ENCODE measurements around the gene DAPL1. TPM values are rescaled to one million over a fixed set of nuclear protein-coding genes. Genes with fewer than 3 reads are reported as not detected.

Gene DAPL1
- total RNA-seq, 2 experiments from 2014 or later = not detected

GRCh38 chr2:158760887-158761286 lies 34.2 kb upstream of the DAPL1 start:
- Mint-ChIP-seq H3K4me3 (no peak overlapping the region), H3K27ac (no peak overlapping the region)
- ATAC-seq = no peak

DNA sequence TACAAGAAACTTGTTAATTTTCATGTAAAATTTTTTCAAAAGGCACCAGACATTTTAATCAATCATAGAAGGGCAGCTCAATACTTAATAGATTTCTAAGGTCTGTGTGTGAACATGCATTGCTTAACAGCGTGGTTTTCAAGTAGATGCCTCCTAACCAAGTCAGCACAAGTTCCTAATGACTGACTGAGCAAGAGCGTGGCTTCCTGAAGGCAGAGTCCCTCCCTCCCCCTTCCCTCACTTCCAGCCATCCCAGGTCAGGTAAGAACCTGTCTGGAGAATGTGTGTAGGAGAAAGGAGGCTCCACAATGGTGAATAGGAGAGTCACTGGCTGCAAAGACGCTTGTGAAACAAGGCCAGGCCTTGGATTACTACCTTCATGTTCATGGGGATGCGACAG lies 33.5 kb upstream of the DAPL1 start:
- H3K36me3 Mint-ChIP-seq (ENCODE audit: low read depth) = no peaks in the 10 kb centered on the region
- CTCF ChIA-PET = interaction anchor here (1.7 kb wide), 1 partner anchor 8 kb away, joined by 6 read pairs; no protein-coding TSS in a partner anchor
- no peak for ATAC-seq

More at GRCh38 chr2:158760887-158761286, 34.2 kb upstream of the DAPL1 start:
- ChIA-PET CTCF (no interaction called here), POLR2A (no interaction called here)
- H3K36me3 Mint-ChIP-seq (ENCODE audit: low read depth) = no peaks in the 10 kb centered on the region
- DNase-seq = no peak
- no peaks in the 10 kb centered on the region for H3K4me1 Mint-ChIP-seq (ENCODE audit: low read depth)
- H3K27me3 Mint-ChIP-seq (ENCODE audit: low read depth) = no peaks in the 10 kb centered on the region
- H3K9me3 Mint-ChIP-seq (ENCODE audit: insufficient read depth) = no peaks in the 10 kb centered on the region

DNA sequence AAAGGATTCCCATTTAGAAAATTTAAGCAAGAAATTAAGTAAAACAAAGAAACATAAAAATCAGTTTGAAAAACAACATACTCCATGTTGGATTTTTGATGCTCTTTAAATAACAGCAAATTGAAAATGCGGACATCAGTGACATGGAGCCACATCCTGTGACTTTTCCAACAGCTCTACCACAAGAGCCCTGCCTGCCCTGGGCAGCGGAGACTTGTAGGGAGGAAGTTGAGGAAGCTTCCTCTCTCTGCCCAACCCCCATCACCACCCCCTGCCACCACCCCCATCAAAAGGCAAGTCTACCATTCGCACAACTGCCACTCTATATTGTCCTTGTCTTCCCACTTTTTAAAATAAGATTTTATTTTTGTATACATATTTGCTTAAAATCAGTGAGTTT lies 32.8 kb upstream of the DAPL1 start:
- Mint-ChIP-seq H3K27me3 (ENCODE audit: low read depth) (no peaks in the 10 kb centered on the region), H3K4me3 (no peak overlapping the region), H3K4me1 (ENCODE audit: low read depth) (no peaks in the 10 kb centered on the region), H3K9me3 (ENCODE audit: insufficient read depth) (no peaks in the 10 kb centered on the region), H3K36me3 (ENCODE audit: low read depth) (no peaks in the 10 kb centered on the region), H3K27ac (no peak overlapping the region)
- ChIA-PET CTCF (interaction anchor here (1.7 kb wide), 1 partner anchor 8 kb away, joined by 6 read pairs; no protein-coding TSS in a partner anchor), POLR2A (no interaction called here)
- ATAC-seq (no peak), DNase-seq (no peak)

More for the DNA sequence above, 33.5 kb upstream of the DAPL1 start:
- POLR2A ChIA-PET = no interaction called here
- Mint-ChIP-seq H3K4me3 (no peak overlapping the region), H3K27me3 (ENCODE audit: low read depth) (no peaks in the 10 kb centered on the region), H3K9me3 (ENCODE audit: insufficient read depth) (no peaks in the 10 kb centered on the region), H3K4me1 (ENCODE audit: low read depth) (no peaks in the 10 kb centered on the region), H3K27ac (no peak overlapping the region)
- no peak for DNase-seq

DNA sequence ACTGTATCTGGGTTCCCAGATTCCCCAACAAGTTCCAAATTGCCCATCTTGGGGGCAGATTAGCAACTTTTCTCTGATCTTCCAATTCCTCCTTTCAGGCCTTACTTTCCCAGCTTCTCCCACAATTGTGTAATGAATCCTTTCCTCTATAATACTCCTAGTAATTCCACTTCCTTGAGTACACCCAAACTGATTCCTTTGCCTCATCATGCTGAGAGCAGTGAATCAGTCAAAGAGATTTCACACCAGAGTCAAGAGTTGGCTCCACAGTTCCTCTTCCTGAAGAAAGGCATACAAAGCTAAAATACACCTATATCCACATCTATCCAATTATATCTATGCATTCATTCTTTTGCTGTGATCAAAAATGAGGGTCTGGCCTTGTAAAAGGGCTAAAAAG lies 28.6 kb upstream of the DAPL1 start:
- ChIA-PET CTCF (interaction anchor here (1.5 kb wide), 1 partner anchor 12 kb away, joined by 6 read pairs; no protein-coding TSS in a partner anchor), POLR2A (no interaction called here)
- no peak for ATAC-seq
- H3K9me3 Mint-ChIP-seq (ENCODE audit: insufficient read depth) = no peaks in the 10 kb centered on the region
- H3K4me1 Mint-ChIP-seq (ENCODE audit: low read depth) = no peaks in the 10 kb centered on the region
- H3K4me3 Mint-ChIP-seq = no peak overlapping the region
- no peak for DNase-seq
- H3K27me3 Mint-ChIP-seq (ENCODE audit: low read depth) = no peaks in the 10 kb centered on the region
- no peaks in the 10 kb centered on the region for H3K36me3 Mint-ChIP-seq (ENCODE audit: low read depth)
- H3K27ac Mint-ChIP-seq = no peak overlapping the region

- POLR2A ChIA-PET = interaction anchor here (0.6 kb wide), 1 partner anchor 1083 kb away, joined by 3 read pairs; no protein-coding TSS in a partner anchor
- H3K4me3 Mint-ChIP-seq = no peak overlapping the region
- H3K9me3 Mint-ChIP-seq (ENCODE audit: insufficient read depth) = no peaks in the 10 kb centered on the region
- H3K27me3 Mint-ChIP-seq (ENCODE audit: low read depth) = peaks cover 2% of the 10 kb centered on the region
- ATAC-seq (no peak), DNase-seq (no peak)
- CTCF ChIA-PET = interaction anchor here (1.5 kb wide), 1 partner anchor 18 kb away, joined by 3 read pairs; no protein-coding TSS in a partner anchor
- no peak overlapping the region for H3K27ac Mint-ChIP-seq
- no peaks in the 10 kb centered on the region for H3K4me1 Mint-ChIP-seq (ENCODE audit: low read depth)
- no peaks in the 10 kb centered on the region for H3K36me3 Mint-ChIP-seq (ENCODE audit: low read depth)
These were observed 22.6 kb upstream of the DAPL1 start for GRCh38 chr2:158772306-158773078.

GRCh38 chr2:158773121-158773520 lies 22.0 kb upstream of the DAPL1 start:
- no peak for DNase-seq
- no peaks in the 10 kb centered on the region for H3K9me3 Mint-ChIP-seq (ENCODE audit: insufficient read depth)
- no peaks in the 10 kb centered on the region for H3K36me3 Mint-ChIP-seq (ENCODE audit: low read depth)
- peaks cover 2% of the 10 kb centered on the region for H3K27me3 Mint-ChIP-seq (ENCODE audit: low read depth)
- no peak for ATAC-seq
- H3K4me1 Mint-ChIP-seq (ENCODE audit: low read depth) = no peaks in the 10 kb centered on the region
- no peak overlapping the region for H3K27ac Mint-ChIP-seq
- no peak overlapping the region for H3K4me3 Mint-ChIP-seq
- ChIA-PET POLR2A (no interaction called here), CTCF (no interaction called here)

GRCh38 chr2:158774681-158775080 lies 20.4 kb upstream of the DAPL1 start:
- DNase-seq (no peak), ATAC-seq (no peak)
- Mint-ChIP-seq H3K4me1 (ENCODE audit: low read depth) (no peaks in the 10 kb centered on the region), H3K9me3 (ENCODE audit: insufficient read depth) (no peaks in the 10 kb centered on the region), H3K27ac (no peak overlapping the region), H3K36me3 (ENCODE audit: low read depth) (no peaks in the 10 kb centered on the region), H3K4me3 (no peak overlapping the region), H3K27me3 (ENCODE audit: low read depth) (peaks cover 2% of the 10 kb centered on the region)
- POLR2A ChIA-PET = no interaction called here
- CTCF ChIA-PET = no interaction called here

DNA sequence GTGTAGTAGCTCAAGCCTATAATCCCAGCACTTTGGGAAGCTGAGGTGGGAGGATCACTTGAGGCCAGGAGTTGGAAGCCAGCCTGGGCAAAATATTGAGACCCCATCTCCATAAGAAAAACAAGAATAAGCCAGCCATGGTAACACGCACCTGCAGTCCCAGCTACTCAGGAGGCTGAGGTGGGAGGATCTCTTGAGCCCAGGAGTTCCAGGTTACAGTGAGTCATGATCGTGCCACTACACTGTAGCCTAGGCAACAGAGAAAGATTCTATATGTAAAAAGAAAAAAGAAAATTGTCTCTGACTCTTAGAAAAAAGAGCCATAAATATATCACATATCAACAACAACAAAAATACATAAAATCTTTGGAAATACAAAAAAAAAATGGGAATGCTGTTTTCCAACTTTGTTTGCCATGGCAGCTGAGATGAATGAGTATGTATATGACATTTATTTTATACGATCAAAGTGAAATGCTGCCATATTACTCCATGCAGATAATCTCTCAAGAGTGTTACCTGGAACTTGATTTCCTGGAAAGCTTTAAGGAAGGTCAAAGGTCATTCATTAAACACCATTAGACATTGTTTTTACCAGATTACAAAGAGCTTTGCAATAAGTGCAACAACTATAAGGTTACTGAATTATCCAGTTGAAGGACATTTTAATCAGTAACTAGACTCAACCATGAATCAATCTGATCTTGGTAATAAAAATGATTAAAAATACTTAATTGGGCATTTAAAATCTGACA lies 19.7 kb upstream of the DAPL1 start:
- ATAC-seq = no peak

GRCh38 chr2:158776231-158776630 lies 18.9 kb upstream of the DAPL1 start:
- ChIA-PET POLR2A (no interaction called here), CTCF (no interaction called here)
- no peak for DNase-seq
- no peaks in the 10 kb centered on the region for H3K36me3 Mint-ChIP-seq (ENCODE audit: low read depth)
- no peaks in the 10 kb centered on the region for H3K9me3 Mint-ChIP-seq (ENCODE audit: insufficient read depth)
- no peak for ATAC-seq
- no peak overlapping the region for H3K4me3 Mint-ChIP-seq
- H3K27ac Mint-ChIP-seq = no peak overlapping the region
- H3K27me3 Mint-ChIP-seq (ENCODE audit: low read depth) = peaks cover 3% of the 10 kb centered on the region
- H3K4me1 Mint-ChIP-seq (ENCODE audit: low read depth) = no peaks in the 10 kb centered on the region

More for the DNA sequence above, 19.7 kb upstream of the DAPL1 start:
- Mint-ChIP-seq H3K27ac (no peak overlapping the region), H3K27me3 (ENCODE audit: low read depth) (peaks cover 2% of the 10 kb centered on the region), H3K36me3 (ENCODE audit: low read depth) (no peaks in the 10 kb centered on the region), H3K4me1 (ENCODE audit: low read depth) (no peaks in the 10 kb centered on the region), H3K9me3 (ENCODE audit: insufficient read depth) (no peaks in the 10 kb centered on the region), H3K4me3 (no peak overlapping the region)
- DNase-seq = no peak
- ChIA-PET CTCF (no interaction called here), POLR2A (no interaction called here)

- Mint-ChIP-seq H3K4me3 (no peak overlapping the region), H3K36me3 (ENCODE audit: low read depth) (no peaks in the 10 kb centered on the region), H3K9me3 (ENCODE audit: insufficient read depth) (no peaks in the 10 kb centered on the region), H3K27ac (no peak overlapping the region), H3K4me1 (ENCODE audit: low read depth) (no peaks in the 10 kb centered on the region), H3K27me3 (ENCODE audit: low read depth) (peaks cover 4% of the 10 kb centered on the region)
- DNase-seq (no peak), ATAC-seq (no peak)
- ChIA-PET CTCF (no interaction called here), POLR2A (no interaction called here)
These were observed 18.0 kb upstream of the DAPL1 start for GRCh38 chr2:158777077-158777476.

DNA sequence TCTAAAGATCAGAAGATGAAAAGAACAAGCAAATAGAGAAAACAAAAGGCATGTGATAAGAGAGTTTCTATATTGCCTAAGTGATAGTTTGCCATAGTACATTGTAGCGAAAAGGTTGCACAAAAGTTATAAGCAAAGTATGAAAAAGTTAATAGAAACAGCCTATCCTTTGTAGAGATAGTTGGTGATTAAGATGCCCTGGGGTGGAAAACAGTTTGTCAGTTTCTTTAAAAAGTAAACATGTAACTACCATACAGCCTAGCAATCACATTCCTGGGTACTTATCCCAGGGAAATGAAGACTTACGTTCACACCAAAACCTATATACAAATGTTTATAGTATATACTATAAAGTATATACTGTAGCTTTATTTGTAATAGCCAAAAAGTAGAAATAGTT lies 16.9 kb upstream of the DAPL1 start:
- Mint-ChIP-seq H3K36me3 (ENCODE audit: low read depth) (no peaks in the 10 kb centered on the region), H3K4me1 (ENCODE audit: low read depth) (no peaks in the 10 kb centered on the region), H3K27me3 (ENCODE audit: low read depth) (peaks cover 4% of the 10 kb centered on the region), H3K4me3 (no peak overlapping the region), H3K9me3 (ENCODE audit: insufficient read depth) (no peaks in the 10 kb centered on the region), H3K27ac (no peak overlapping the region)
- ATAC-seq = no peak
- no peak for DNase-seq
- ChIA-PET POLR2A (no interaction called here), CTCF (no interaction called here)

DNA sequence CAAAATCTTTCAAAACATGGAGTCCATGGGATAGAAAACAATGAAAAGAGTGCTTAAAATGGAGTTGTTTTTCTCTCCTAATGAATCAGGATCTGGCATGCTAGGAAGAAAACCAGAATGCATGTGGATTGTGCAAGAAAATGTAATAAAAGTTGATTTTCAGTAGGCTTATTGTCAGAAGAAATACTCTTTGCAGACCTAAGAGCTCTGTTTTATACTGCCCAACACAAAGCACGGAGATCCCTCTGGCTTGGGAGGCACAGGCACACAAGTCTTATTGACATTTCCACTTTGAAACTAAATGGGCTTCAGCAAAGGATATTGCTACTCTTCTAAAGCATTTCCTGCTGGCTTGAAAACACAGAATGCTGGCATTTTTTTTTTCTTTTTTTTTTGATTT lies 15.5 kb upstream of the DAPL1 start:
- Mint-ChIP-seq H3K4me1 (ENCODE audit: low read depth) (no peaks in the 10 kb centered on the region), H3K27ac (no peak overlapping the region), H3K27me3 (ENCODE audit: low read depth) (peaks cover 4% of the 10 kb centered on the region), H3K36me3 (ENCODE audit: low read depth) (no peaks in the 10 kb centered on the region), H3K9me3 (ENCODE audit: insufficient read depth) (no peaks in the 10 kb centered on the region), H3K4me3 (no peak overlapping the region)
- ChIA-PET POLR2A (interaction anchor here (0.6 kb wide), 1 partner anchor 384 kb away, joined by 5 read pairs; no protein-coding TSS in a partner anchor), CTCF (no interaction called here)
- no peak for DNase-seq
- no peak for ATAC-seq

All from activated CD8-positive, alpha-beta T cell treated with anti-CD3 and anti-CD28 coated beads, Interleukin-2, amount 10 ng/mL, durations not matched to agents 7 days and 5 days (primary cell).